HG03354 (cell line): Measurements from ENCODE around the gene SHH.

Source experiments
- ATAC-seq: cut with Tn5 transposase; IDR thresholded peaks from one replicate; pipeline ENCODE4 v1.9.1; 2021; ENCODE audit warnings: mild to moderate bottlenecking; ENCODE audit not compliant: unreplicated experiment, poor library complexity, severe bottlenecking

SHH gene

GRCh38 chr7:155811895-155812761 lies at the start of gene SHH:
TSS of gene SHH (minus strand) at chr7:155812463. CDS start at chr7:155812122, 341 bp downstream.
- no peak for ATAC-seq

- no peak for ATAC-seq
Measured at GRCh38 chr7:155861480-155861868, 49.2 kb upstream of the SHH start.

GRCh38 chr7:155860840-155861479 lies 48.7 kb upstream of the SHH start:
- ATAC-seq: no peak

DNA sequence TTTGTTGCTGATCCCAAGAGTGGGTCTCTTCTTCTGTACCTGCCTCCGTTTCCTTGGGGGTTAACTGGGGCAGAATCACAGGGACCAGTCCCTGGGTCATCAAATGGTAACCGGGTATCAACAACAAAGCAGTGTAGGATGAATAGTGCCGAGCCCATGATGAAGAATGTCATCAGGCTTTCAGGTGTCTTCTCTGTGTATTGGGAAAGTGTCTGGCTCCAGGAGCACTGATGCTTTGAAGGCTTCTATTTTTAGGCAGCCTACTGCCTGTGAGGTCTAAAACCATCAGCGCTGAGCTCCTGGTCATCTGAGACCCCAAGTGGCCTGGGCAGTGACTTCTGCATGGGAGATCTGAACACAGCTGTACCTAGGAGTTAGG lies 48.2 kb upstream of the SHH start:
- ATAC-seq: no peak

DNA sequence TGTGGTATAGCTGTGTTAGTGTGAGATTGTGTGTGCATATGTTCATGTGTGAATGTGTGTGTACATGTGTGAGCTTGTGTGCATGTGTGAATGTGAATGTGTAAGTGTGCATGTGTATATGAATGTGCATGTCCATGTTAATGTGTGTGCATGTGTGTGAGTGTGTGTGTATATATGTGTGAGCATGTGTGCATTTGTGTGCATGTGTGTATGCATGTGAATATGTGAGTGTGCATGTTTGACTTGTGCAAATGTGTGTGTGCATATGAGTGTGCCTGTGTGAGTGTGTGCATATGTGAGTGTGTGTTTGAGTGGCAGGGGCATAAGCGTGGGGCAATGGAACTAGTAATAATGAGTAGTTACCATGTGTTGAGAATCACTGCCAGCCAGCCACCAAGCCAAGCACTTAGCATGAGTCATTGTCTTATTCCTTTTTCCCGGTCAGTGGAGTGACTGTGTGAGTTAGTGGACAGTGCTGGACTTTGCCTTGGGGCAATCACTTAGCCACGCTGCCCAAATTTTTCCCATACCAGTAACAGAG lies 46.3 kb upstream of the SHH start:
- no peak for ATAC-seq

GRCh38 chr7:155857141-155857540 lies 44.9 kb upstream of the SHH start:
- no peak for ATAC-seq

DNA sequence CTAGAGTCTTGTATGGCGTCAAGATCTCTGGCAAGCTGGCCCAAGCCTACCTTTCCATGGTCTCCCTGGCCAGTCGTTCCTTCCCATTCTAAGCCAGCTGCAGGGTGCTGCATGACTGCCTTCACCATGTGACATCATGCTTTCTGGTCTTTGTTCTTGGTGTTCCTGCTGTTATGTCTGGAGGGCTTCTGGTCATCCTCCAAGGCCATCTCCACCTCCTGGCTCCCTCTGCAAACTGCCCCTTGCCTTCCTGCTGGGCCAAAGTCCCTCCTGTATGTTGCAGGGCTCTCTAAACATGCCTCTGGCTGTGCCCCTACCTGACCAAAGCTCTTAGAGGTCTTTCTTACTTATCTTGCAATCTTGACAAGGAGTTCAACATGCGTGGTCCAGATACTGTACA lies 44.4 kb upstream of the SHH start:
- ATAC-seq: no peak

DNA sequence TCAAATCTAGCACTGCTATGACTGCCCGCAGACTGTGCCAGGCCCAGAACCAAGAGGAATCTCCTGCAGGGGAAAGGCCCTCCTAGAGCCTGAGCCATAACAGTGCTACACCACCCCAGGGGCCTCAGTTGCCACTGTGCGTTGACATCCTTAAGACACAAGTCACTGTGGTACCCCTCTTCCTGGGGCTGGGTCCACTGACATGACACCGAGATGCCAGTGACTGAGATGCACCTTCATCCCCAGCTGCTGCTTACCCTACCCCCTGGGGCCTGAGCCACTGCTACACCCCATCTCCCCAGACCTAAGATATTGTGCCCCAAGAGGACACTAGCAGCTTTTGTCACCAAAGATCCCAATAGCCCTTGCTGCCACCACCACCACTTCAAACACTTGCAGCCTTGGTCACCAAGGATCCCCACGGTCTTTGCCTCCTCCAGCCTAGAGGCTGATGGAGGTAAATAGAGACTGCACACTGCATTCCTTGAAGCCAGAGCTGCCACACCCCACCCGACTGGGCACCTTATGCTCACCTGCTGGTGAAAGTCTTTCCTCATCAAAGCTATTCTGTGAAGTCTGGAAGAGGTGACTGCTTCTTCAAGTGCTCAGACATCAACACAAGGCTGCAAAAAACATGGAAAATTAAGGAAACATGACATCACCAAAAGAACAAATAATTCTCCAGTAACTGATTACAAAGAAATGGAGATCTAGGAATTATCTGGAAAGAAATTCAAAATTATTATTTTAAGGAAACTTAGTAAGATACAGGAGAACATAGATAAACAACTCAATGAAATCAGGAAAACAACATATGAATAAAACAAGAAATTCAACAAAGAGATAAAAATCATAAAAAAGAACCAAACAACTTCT lies 40.4 kb upstream of the SHH start:
- ATAC-seq: no peak

DNA sequence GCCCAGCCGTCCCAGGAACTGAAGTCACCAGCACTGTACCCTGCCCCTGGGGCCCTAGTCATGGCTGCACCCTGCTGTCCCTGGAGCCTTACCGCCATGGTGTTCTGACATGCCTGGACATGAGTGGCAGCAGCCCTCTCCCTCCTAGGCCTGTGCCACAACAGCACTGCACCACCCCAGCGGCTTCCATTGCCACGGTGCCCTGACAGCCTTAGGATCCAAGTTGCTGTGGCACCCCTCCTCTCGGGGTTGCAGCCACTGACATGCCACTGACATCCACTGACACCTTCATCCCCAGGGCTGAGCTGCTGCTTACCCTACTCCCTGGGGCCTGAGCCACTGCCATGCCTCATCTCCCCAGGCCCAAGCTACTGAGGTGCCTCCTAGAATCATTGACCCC lies 39.6 kb upstream of the SHH start:
- ATAC-seq: no peak

GRCh38 chr7:155850766-155851678 lies 38.8 kb upstream of the SHH start:
- ATAC-seq: no peak

GRCh38 chr7:155850001-155850436 lies 37.8 kb upstream of the SHH start:
- no peak for ATAC-seq

DNA sequence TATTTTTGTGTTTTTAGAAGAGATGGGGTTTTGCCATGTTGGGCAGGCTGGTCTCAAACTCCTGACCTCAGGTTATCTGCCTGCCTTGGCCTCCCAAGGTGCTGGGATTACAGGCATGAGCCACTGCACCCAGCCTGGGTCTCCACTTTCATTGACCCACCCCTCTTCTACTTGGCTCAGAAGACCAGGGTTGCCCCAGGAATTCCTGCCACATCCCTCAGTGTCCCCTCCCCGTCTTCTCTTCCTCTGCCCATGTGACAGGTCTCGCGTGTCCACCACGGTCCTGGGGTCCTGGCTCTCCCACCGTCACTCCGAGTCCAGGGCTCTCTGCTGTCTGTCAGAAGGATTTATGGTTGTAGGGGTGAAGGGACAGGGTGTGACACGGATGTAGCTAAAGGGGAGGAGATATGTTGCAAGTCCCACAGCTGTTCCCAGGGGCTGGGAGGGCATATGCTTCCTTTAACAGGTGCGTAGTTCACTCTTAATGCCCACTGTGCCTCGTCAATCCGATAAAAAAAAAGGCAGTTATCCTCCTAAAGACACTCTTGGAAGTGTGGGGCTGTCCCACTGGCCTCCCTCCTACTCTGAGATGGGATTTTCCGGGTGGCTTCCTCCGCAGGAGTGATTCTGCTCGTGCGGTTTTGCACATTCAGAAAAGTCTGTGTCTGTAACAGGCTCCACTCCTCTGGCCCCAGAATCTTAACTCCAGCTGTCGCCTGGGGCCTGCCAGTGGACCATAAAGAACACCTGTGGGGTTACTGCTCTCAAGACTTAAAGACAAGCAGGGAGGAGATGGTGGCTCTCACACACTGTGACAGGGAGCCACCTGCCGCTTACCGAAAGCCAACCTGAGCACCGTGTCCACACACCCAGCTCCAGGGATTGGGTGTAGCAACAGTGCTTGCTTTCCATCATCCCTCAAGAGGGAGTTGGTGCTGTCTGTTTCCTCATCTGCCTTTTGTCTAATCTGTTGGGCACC lies 36.7 kb upstream of the SHH start:
- ATAC-seq: no peak

DNA sequence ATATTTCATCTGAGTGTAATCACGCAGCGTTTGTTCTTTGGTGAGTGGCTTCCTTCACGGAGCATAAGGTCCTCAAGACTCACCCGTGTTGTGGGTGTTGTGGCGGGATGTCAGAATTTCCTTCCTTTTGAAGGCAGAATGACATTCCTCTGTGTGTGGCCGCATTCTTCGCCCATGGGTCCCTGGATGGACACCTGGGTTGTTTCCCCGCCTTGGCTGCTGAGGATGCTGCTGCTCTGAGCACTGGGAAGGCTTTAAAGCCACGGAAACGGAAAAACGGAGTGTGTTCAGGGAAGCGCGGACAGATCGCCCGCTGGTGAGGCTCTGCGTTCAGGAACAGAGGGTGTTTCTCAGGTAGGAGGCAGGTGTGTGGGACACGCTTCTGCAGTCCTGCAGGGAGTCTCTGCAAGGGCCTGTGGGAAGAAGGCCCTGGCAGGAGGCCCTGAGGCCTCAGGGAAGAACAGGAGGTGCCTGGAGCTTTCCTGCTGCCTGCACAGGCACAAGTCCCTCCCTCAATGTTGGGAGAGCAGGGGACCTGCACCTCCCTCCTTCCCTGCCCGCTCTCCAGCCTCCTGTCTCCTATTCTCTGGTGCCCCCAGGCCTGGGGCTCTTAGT lies 35.7 kb upstream of the SHH start:
- ATAC-seq: no peak

DNA sequence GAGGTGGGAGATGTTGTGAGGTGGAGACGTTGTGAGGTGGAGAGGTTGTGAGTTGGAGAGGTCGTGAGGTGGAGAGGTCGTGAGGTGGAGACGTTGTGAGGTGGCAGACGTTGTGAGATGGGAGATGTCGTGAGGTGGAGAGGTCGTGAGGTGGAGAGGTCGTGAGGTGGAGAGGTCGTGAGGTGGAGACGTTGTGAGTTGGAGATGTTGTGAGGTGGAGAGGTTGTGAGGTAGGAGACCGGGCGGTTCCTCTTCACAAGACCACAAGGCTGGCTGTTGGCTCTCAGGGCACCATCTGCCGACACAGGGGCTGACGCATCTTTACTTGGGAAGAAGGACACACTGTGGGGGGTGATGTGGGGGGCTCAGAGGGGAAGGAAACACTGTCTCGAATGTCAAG lies 34.7 kb upstream of the SHH start:
- no peak for ATAC-seq

DNA sequence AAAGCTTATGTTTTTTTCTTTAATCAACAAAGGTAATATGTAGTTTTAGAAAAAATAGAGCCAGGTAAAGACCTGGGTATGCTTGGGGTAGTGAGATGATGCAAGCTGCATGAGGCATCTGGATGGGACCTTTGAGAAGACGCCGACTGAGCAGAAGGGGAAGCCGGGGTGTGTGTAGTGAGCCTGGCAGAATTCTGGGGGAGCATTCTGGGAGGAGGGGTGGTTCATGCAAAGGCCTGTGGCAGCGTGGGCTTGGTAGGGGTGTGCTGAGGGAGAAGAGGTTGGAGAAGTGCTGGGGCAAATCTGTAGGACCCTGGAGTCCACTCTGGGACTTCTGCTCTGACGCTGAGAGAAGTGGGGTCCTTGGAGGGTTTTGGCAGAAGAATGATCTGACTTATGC lies 33.9 kb upstream of the SHH start:
- no peak for ATAC-seq

- no peak for ATAC-seq
Measured at GRCh38 chr7:155845226-155845625, 33.0 kb upstream of the SHH start.

GRCh38 chr7:155844526-155844925 lies 32.3 kb upstream of the SHH start:
- ATAC-seq: no peak

- no peak for ATAC-seq
Measured at GRCh38 chr7:155844019-155844453, 31.8 kb upstream of the SHH start.
